Kidney epithelial cell (primary cell): ENCODE data around the gene STXBP5. TPM values are rescaled to one million over a fixed set of nuclear protein-coding genes. Genes with fewer than 3 reads are reported as not detected.

Experiments used
- DNase-seq: peaks from one replicate; pipeline ENCODE4 v3.0.0-alpha.2; 2010; ENCODE audit warnings: low read depth
- H3K27me3 ChIP-seq: 2 replicates; pipeline ENCODE4 v1.6.0; 2011; ENCODE audit warnings: low read length; ENCODE audit not compliant: control insufficient read depth, insufficient read depth
- H3K36me3 ChIP-seq: 2 replicates; pipeline ENCODE4 v1.5.1; 2011; ENCODE audit warnings: low read length; ENCODE audit not compliant: control insufficient read depth, insufficient read depth
- H3K4me3 ChIP-seq: 2 replicates; pipeline ENCODE4 v1.5.1; 2011; ENCODE audit warnings: low read depth, mild to moderate bottlenecking, control low read depth, low read length
- CTCF ChIP-seq: IDR thresholded peaks from 2 replicates; pipeline ENCODE4 v1.5.1; 2011; ENCODE audit warnings: mild to moderate bottlenecking, moderate library complexity, low read length, control low read depth, inconsistent platforms; ENCODE audit not compliant: insufficient read depth, poor library complexity, severe bottlenecking
- total RNA-seq: library from RNA; depleted of rRNA; stranded (reverse); fragments of >200 nt; gene quantifications from 2 replicates; pipeline ENCODE4 v1.2.3, GENCODE V29; 2015

The STXBP5 gene
- total RNA-seq, 1 donor from 2014 or later, result 15.8 TPM

GRCh38 chr6:147207837-147208754, 3.9 kb downstream of the STXBP5 start:
- Histone ChIP-seq H3K36me3 (no peaks in the 10 kb centered on the region), H3K27me3 (no peaks in the 10 kb centered on the region), H3K4me3 (no peak overlapping the region)
- no peak for DNase-seq
- no peak for TF ChIP-seq CTCF

DNA sequence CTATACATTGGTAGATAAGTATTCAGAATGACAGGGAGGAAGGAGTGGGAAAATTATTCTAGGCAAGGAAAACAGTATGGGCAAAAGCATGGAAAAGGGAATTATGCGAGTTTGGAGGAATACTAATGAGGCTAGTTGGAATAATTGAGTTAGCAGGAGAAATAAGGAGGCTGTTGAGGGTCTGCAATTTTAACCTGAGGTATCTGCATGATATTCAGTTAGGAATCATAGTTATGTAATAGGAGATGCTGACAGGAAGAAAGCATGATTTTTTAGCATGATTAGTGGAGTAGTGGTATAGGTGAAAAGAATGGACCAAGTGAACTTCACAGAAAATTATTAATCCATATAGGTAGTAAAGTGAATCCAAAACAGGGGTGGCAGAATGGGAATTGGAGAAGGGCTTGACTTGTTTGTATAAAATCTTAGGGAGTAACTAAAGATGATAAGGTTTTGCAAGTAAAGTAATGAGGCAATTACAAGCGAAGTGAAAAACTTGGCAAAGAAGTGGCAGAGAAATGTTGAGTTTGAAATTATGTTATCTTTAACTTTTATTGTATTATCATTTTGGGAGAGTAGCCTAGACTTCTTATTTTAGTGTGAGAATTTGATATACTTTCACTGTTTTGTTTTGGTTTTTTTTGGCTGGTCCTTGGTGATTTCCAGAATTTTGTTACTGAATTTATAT, 5.7 kb downstream of the STXBP5 start:
- no peak overlapping the region for H3K4me3 ChIP-seq
- TF ChIP-seq CTCF, result no peak

DNA sequence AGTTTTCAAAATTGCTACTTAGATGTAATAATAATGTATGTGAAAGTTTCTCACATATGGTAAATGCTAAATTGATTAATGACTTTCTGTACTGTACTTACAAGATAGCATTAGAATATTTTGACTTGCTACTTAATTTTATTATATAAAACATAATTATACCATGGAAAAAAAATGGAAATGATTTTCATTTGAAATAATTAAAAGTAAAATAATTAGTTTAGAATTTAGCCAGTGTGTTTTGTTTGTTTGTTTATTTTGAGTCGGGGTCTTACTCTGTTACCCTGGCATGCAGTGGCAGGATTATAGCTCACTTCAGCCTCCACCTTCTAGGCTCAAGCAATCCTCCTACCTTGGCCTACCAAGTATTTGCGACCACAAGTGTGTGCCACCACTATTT, 7.1 kb downstream of the STXBP5 start:
- no peaks in the 10 kb centered on the region for H3K27me3 ChIP-seq
- DNase-seq, result no peak
- H3K36me3 ChIP-seq, result no peaks in the 10 kb centered on the region
- no peak for TF ChIP-seq CTCF
- H3K4me3 ChIP-seq, result no peak overlapping the region

More for the DNA sequence above, 5.7 kb downstream of the STXBP5 start:
- H3K36me3 ChIP-seq, result no peaks in the 10 kb centered on the region
- no peak for DNase-seq
- no peaks in the 10 kb centered on the region for H3K27me3 ChIP-seq

DNA sequence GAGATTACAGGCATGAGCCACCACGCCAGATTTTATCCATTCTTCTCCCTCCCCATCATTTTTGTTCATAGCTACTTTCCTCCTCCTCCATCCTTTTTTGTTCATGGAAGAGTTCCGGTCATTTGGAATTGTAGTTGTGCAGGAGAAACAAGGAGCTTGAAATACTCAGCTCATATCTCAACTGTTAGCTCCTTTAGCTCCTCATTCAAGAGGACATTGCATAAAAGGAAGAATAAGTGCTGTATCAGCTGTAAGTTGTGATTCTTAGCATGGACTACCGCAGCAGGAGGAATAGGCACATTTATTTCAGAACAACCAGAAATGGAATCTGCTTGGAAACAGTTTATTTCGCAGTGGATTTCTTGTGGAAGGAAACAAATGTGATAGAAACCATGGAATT, 7.6 kb downstream of the STXBP5 start:
- no peak for DNase-seq
- TF ChIP-seq CTCF, result no peak
- Histone ChIP-seq H3K27me3 (no peaks in the 10 kb centered on the region), H3K36me3 (no peaks in the 10 kb centered on the region), H3K4me3 (no peak overlapping the region)

- Histone ChIP-seq H3K36me3 (no peaks in the 10 kb centered on the region), H3K4me3 (no peak overlapping the region), H3K27me3 (no peaks in the 10 kb centered on the region)
- no peak for DNase-seq
- TF ChIP-seq CTCF, result no peak
These were observed 8.4 kb downstream of the STXBP5 start for GRCh38 chr6:147212622-147213021.
